Renal pelvis (tissue), 4 donors: ENCODE results near the gene ZMYND8. TPM values are rescaled to one million over a fixed set of nuclear protein-coding genes. Genes with fewer than 3 reads are reported as not detected.
"Not testable (repeated sequence)": the region's sequence is repeated elsewhere in the genome, so short reads cannot be mapped to it uniquely, and the experiment has no call there.

Experiments used
- DNase-seq: peaks from one replicate; pipeline ENCODE4 v3.0.0-alpha.2; 2013
- polyA plus RNA-seq, 3 donors: library from polyadenylated mRNA; unstranded; fragments of 120-200 nt; gene quantifications; one replicate each; pipeline ENCODE4 v1.2.1, GENCODE V29; 2013; ENCODE audit not compliant: insufficient read length in 3 of 3

Gene ZMYND8
- polyA plus RNA-seq, 3 donors, result 41.1 to 49.4 (median 42.8) TPM

DNA sequence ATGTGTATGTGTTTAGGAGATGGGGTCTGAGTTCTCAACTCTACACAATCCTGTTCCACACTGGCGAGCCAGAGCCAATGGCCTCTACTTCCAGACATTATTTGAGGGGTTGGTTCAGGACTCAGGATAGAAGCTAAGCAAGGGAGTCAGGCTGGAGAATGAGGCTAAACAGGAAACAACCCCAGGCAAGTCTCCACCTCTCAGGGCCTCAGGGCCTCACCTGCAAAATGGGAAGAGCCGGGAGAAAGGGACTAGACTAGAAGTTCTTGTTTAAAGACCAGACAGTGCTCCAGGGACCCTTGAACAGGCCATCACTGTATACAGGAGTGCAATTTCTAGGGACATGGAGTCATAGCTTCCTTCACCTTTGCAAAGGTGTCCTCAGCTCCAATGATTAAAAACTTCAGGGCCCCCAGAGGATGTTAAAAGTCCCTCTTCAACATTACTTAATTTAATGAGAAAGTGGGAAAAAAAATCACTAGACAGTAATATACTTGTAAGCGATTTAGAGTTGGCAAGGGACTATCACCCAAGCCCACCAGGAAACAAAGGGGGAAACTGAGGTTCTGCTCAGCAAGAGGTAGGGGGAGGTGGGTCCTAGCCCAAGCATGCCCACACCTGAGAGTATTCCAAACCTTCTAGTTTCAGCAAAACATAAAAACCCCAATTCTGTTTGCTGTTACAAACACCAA, 41.7 kb downstream of the ZMYND8 start:
- no peak for DNase-seq

DNA sequence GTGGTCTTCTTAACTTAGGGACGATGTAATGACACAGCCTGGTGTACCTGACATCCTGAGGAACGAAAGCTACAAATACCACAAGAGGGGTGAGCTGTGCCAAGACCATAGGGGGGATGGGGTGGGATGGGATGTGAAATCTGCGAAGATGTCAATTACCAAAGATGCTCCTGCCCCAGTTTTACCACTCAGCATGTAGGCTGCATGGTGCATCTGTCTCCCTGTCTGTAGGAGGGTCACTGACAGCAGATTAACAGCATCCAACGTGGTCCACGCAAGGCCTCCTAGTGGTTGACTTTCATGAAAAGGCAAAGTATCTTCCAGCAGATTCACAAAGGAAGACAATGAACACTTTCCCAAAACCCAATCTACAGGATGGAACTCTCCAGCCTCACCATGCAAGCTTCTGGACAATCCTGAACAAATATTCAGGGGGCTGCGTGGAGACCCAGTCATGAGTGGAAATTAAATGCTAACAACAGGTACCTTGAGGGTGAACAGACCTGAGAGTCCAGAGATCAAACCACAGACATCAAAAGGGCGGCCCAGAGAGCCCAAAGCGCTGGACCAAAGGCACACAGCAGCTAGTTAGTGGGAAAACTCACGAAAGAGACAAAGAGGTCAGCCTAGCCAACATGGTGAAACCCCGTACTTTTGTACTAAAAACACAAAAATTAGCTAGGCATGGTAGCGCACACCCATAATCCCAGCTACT, 44.4 kb downstream of the ZMYND8 start:
- DNase-seq, result no peak

DNA sequence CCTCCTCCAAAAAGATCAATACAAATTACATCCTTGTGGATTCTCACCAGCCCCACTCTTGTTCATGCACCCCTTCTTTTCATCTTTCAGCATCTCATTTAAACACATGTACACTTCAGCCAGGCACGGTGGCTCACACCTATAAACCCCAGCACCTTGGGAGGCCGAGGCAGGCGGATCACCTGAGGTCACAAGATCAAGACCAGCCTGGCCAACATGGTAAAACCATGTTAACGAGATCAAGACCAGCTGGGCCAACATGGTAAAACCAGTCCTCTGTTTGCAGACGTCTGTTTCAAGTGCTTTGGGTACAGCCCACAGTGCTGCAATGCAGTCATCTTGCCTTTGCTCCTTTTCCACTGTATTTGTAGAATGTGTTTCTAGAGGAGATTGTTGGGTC, 45.3 kb downstream of the ZMYND8 start:
- no peak for DNase-seq

DNA sequence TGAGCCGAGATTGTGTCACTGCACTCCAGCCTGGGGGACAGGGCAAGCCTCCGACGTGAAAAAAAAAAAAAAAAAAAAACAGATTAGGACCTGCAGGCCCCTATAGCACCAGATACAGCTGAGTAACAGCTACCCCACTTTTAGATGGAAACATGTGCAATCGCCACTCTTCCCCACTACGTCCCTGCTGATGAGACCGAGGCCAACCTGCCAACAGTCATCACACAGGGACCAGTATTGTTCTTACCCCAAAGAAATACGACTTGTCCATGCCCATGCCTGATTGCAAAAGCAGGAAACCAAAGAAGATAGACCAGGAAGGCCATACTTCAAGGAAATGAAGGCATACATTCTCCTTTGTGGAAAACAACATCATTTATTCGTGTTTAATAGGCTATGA, 45.8 kb downstream of the ZMYND8 start:
- no peak for DNase-seq

DNA sequence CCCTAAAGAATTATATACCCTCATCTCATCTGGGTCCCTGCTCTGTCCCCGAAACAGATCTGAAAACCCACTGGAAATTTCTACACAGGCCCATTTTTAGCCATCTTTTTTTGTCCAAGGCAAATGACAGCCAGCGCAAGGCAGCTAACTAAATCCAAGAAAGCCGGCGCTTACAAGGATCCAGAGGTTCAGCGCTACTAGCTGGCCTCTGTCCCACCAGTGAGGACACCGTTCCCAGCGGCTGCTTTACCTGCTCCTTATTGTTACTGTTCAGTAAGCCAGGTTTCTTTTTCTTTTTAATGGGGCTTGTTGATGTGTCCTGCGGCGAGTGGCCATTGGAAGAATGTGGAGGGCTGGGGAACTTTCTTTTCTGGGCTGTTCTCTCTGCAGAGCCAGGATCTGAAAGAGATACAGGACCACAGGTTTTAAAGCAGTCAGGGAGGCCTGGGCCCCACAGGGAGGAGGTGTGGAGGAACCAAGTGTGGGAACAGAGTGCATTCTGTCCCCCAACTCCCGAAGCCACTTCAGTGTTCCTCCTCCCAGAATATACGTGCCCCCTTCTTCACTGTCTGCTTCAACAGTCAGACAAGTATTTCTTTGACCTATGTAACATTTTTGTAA, 46.6 kb downstream of the ZMYND8 start:
- no peak for DNase-seq

DNA sequence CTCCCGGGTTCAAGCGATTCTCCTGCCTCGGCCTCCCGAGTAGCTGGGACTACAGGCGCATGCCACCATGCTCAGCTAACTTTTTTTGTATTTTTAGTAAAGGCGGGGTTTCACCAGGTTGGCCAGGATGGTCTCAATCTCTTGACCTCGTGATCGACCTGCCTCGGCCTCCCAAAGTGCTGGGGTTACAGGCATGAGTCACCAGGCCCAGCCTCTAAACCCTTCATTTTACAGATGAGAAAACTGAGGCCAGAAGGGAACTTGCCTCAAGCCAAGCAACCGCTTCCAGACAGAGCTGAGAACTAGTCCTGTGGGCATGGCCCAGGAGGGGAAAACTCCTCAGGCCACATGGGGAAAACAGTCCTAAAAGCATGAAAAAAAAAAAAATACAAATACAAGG, 47.1 kb downstream of the ZMYND8 start:
- no peak for DNase-seq

DNA sequence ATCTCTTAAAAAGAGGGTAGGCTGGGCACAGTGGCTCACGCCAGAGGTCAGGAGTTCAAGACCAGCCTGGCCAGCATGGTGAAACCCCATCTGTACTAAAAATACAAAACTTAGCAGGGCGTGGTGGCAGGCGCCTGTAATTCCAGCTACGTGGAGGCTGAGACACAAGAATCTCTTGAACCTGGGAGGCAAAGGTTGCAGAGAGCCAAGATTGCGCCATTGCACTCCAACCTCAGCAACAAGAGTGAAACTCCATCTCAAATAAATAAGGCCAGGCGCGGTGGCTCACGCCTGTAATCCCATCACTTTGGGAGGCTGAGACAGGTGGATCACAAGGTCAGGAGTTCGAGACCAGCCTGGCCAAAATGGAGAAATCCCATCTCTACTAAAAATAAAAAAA, 48.9 kb downstream of the ZMYND8 start:
- DNase-seq, result not testable (repeated sequence)

DNA sequence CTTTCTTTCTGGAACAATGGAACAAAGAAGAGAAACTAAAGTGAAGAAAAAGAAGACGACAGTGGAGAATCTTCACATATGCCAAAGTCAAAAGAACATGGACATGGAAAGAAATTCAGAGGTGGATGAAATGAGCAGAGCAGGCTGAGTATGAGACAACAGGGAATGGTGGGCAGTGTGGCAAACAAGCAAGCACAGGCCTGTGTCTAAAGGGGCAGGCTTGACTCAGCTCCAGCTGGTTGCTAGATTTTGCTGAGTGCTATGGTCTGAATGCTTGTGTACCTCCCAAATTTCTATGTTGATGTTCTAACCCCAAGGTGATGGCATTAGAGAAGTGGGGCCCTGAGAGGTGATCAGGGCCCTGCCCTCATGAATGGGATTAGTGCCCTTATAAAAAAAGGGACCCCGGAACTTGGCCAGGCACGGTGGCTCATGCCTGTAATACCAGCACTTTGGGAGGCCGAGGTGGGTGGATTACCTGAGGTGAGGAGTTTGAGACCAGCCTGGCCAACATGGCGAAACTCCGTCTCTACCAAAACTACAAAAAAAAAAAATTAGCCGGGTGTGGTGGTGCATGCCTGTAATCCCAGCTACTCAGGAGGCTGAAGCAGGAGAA, 49.6 kb downstream of the ZMYND8 start:
- no peak for DNase-seq

DNA sequence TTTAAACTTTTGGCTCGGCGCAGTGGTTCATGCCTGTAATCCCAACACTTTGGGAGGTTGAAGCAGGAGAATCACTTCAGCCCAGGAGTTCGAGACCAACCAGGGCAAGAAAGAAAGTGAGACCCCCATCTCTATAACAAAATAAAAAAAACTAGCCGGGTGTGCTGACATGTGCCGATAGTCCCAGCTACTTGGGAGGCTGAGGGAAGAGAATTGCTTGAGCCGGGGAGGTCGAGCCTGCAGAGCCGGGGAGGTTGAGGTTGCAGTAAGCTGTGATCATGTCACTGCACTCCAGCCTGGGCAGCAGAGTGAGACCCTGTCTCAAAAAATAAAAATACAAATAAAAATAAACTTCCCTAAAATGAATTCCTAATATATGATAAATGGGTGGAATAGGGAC, 50.4 kb downstream of the ZMYND8 start:
- no peak for DNase-seq

DNA sequence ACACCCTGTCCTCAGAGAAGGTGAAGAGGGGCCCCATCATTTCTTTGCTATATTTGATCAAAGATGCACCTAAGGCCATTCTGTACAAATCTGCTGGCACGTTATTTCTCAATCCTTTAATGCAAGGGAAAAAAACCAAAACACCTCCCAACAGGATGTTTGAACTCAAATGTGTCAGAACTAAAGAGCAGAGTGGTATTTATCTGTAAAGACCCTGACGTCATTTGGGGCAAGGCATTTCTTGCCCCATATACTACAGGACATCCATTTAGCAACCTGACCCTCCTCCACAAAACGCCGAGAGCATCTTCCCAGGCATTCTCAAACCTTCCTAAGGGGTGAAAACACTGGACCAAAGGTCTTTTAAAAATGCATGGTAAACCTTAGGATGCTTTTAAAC, 50.8 kb downstream of the ZMYND8 start:
- no peak for DNase-seq

DNA sequence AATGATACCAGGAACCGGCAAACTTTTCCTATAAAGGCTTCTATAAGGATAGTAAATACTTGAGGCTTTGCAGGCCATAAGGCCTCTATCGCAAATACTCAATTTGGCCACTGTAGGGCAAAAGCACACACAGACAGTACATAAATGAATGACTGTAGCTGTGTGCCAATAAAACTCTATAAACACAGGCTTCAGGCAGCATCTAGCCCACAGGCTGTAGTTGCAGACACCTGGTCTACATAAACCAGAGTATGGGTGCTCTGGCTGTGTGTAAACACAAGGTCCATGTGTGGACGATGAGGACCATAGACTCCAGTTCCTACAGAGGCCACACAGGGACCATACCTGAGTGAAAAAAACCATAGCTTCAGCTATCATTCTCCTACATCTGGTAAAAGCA, 52.2 kb downstream of the ZMYND8 start:
- no peak for DNase-seq

DNA sequence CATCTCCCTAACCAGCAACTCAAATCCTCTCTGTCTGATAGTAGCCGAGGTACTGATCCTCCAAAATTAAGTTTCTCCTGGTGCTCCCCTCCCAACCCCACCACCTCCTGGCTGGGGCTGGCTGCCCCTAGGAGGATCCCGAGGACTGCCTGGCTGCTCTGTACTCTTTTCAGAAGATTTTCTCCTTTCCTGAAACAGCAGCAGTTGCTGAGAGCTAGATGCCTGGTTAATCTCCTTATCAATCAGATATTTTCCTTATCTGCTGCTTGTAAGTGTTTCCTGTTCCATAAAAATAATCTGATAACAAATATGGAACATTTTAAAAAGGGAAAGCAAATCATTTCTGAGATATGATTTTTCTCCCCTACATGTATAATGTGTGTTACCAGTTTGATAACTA, 52.8 kb downstream of the ZMYND8 start:
- no peak for DNase-seq

DNA sequence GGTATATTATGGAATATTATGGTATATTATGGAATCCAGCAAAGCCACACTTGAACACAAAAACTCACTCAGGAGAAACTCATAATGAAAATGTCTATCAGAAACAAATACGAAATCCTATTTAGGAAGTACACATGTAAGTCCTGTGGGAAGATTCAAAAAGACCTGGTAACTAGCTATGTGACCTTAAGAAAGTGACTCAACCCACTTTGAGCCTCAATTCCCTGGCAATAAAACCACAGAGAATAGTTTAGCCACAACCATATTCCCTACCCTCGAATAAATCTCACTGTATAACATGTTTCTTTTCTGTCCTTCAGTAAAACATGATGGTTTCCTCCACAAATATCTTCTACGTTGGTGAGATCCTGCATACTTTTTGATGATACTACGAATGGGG, 56.4 kb downstream of the ZMYND8 start:
- DNase-seq, result no peak

DNA sequence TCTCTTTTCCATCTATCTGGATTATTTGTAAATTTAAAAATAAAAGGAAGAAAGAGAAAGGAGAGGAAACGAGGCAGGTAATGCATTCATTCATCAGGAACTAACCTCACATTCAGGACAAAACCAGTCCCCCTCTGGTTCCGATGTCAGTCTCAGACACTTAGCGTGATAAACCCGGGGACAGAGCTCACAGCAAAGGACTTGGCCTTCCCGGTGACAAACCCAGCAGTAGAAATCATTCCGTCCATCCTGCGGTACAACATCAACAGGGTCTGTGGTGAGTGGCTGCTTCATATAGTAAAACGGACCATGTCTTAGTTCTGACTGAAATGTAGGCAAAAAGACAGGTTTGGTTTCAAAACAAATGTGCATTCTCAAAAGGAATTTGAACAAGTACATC, 57.9 kb downstream of the ZMYND8 start:
- no peak for DNase-seq

DNA sequence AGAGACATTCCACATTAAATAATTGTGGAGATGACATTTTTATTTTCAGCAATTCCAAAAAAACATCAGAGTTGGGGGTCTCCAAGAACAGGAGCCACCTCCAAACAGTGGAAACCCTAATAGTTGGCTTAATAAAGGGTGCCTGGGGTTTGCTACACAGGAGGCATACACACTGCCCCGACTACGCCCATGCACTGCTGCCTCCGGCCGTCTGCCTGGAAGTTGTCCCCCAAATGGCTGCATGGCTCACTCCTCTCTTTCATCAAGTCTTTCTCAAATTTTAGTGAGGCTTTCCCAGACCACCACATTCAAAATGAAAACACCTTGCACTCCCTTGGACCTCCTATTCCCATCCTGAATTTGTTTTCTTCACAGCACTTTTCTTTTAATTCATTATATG, 58.8 kb downstream of the ZMYND8 start:
- DNase-seq, result no peak

DNA sequence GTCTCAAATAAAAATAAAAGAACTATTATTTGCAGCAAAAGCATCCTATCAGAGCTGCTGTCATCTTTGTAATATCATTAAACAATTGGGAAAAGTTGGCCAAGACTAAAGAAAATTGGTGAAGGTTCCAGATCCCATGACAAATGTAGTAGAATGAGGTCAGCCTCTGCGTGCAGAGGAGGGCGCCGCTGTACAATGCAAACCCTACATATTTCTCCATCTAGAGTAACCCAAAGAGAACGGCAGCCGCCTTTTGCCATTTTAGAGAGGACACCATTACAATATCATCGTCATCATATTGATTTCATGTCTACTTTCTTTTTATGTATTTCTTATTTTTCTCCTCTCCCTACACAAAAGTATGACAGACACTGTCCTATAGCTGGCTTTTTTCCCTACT, 59.5 kb downstream of the ZMYND8 start:
- DNase-seq, result no peak

DNA sequence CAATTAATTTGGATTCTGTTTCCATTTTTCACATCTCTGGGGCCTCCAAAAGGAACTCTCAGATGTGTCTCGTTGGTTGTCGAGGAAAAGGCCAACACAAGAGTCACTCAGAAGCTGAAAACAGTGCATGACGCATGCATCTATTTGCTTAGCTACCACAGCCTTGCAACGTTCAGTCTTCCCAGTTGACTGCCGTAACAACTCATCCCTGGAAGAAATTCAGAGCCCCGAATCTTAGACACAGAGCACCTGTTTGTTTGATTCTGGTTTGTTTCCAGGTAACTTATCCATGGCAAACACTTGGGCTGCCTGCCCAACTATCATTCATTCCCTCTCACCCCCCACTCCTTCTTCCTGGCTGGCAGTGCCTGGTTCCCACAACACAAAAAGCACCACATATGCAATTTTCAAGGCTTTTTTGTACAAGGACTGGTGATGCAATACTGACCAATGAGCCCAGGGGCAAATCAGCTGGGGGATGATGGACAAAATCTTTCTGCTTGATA, 60.5 kb downstream of the ZMYND8 start:
- DNase-seq, result no peak

DNA sequence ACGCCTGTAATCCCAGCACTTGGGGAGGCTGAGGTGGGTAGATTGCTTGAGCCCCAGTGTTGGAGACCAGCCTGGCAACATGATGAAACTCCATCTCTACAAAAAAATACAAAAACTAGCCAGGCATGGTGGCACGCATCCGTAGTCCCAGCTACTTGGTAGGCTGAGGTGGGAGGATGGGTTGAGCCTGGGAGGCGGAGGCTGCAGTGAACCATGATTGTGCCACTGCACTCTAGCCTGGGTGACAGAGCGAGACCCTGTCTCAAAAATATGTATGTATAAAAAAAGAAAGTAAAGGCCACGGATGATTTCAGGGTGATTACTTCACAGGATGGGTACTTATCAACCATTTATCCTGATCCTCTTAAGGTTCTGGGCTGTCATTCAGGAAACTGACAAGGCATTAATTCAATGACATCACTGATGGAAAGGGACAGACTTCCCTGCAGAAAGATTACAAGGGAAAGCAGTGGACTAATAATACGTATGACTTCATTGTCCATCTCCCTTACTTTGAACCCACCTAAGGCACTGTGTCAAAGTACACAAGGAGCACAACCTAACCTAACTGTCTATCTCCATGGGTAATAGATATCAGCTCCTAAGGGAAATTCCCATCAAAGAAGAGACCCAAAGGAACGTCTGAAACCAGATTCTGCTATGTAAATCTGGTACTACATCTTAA, 61.2 kb downstream of the ZMYND8 start:
- no peak for DNase-seq

DNA sequence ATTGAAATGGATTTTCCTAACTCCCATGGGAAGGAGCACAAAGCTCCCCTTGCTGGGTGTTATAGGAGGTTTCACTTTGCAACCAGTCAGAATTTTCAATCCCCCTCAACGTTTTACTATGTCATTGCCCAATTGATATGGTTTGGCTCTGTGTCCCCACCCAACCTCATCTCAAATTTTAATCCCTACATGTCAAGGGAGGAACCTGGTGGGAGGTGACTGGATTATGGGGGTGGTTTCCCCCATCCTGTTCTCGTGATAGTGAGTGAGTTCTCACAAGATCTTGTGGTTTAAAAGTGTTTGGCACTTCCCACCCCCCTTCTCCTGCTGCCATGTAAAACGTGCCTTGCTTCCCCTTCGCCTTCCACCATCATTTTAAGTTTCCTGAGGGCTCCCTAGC, 62.9 kb downstream of the ZMYND8 start:
- no peak for DNase-seq

DNA sequence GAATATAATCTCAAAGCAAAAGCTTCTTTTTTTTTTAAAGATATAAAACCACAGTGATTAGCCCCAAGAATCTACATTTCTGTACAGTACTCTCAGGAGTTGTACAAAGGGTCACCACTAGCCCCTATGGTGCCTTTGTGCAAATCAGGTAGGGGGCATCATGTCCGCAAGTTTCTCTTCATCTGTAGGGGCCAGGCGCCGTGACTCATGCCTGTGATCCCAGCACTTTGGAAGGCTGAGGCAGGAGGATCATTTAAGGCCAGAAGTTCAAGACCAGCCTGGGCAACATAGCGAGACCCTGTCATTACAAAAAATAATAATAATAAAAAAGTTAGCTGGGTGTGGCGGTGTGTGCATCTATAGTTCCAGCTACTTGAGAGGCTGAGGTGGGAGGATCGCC, 63.9 kb downstream of the ZMYND8 start:
- no peak for DNase-seq

DNA sequence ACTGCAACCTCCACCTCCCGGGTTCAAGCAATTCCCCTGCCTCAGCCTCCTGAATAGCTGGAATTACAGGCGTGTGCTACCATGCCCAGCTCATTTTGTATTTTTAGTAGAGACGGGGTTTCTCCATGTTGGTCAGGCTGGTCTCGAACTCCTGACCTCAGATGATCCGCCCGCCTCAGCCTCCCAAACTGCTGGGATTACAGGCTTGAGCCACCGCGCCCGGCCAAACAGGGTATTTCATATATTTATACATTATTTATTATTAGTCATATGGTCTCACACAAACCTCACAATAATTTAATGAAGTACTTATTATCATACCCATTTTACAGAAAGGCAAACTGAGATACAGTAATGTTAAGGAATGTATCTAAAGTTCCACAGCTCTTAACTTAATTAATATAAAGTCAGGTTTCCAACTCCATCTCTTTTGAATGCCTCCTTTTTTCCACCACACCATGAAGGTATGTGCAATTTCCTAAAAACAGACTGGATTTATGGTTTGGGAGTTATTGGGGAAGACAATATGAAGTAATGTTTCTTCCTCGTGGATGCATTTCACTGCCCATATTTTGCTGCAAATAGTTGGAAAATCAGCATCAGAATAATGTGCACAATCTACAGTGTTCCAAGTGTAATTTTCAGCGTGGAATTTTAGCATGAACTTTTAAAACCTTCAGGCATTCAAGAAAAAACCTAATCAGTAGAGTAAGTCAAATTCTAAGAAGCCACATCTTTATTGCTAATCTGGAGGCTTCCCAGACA, 65.7 kb downstream of the ZMYND8 start:
- no peak for DNase-seq
